BJ (cell line): Measurements from ENCODE around the gene RAB22A. TPM values are rescaled to one million over a fixed set of nuclear protein-coding genes. Genes with fewer than 3 reads are reported as not detected.

Experiments
- CTCF ChIA-PET: fragments of 350-600 bp; formaldehyde crosslinking; extraction: SDS; loops from one replicate; lab custom pipeline; 2021; ENCODE audit warnings: antibody characterized with exemption, inconsistent platforms; lab: Yijun Ruan, JAX
- POLR2A ChIA-PET: fragments of 300-600 bp; sonication (Branson Sonifier 250); formaldehyde crosslinking; extraction: SDS; loops from one replicate; lab custom pipeline; 2021; ENCODE audit warnings: antibody characterized with exemption; lab: Charles Lee
- DNase-seq: peaks from one replicate; pipeline ENCODE4 v3.0.0-alpha.2; 2011; ENCODE audit warnings: low read depth
- H3K27me3 ChIP-seq: 2 replicates; pipeline ENCODE4 v1.6.0; 2011; ENCODE audit warnings: low read length; ENCODE audit not compliant: control insufficient read depth, insufficient read depth
- H3K36me3 ChIP-seq: 2 replicates; pipeline ENCODE4 v1.5.1; 2011; ENCODE audit warnings: low read length; ENCODE audit not compliant: control insufficient read depth, insufficient read depth
- H3K4me3 ChIP-seq: 2 replicates; pipeline ENCODE4 v1.5.1; 2011; ENCODE audit warnings: low read depth, mild to moderate bottlenecking, control low read depth, low read length
- CTCF ChIP-seq: IDR thresholded peaks from 2 replicates; pipeline ENCODE4 v1.5.1; 2011; ENCODE audit warnings: low read depth, mild to moderate bottlenecking, control low read depth, inconsistent platforms, low read length, moderate library complexity; ENCODE audit not compliant: insufficient read depth
- polyA plus RNA-seq: library from polyadenylated mRNA; depleted of rRNA; stranded (reverse); fragments of >200 nt; gene quantifications from 2 replicates; pipeline ENCODE4 v1.2.3, GENCODE V29; 2011

Gene RAB22A
- polyA plus RNA-seq, 1 experiment: 7.8 TPM

DNA sequence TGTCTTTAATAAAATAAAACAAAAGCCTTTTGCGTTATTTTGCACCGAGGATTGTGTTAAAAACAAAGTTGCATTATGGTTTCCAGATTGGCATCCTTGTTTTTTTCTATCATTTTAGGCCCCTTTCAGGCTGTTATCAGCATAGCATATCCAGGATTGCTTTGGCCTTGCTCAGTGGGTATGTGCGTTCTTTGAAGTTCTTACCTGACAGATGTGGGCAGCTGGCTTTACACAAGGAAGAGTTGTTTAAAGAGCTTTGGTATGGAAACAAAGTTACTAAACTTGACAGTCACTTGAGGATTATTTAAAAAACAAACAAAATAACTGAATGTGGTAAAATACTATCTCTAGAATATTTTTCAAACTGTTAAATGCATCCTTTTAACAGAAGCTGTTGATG lies 86.1 kb downstream of the RAB22A start:
- POLR2A ChIA-PET: no interaction called here
- Histone ChIP-seq H3K4me3 (no peak overlapping the region), H3K36me3 (peaks cover 1% of the 10 kb centered on the region; the same call in 1 of the 2 replicates), H3K27me3 (no peaks in the 10 kb centered on the region)
- no peak for TF ChIP-seq CTCF
- CTCF ChIA-PET: interaction anchor here (1.1 kb wide), 1 partner anchor 34 kb away, joined by 4 read pairs; no protein-coding TSS in a partner anchor
- no peak for DNase-seq

GRCh38 chr20:58397429-58397828 lies 87.9 kb downstream of the RAB22A start:
- TF ChIP-seq CTCF: no peak
- Histone ChIP-seq H3K4me3 (no peak overlapping the region), H3K36me3 (peaks cover 1% of the 10 kb centered on the region), H3K27me3 (no peaks in the 10 kb centered on the region)
- DNase-seq: no peak
- ChIA-PET POLR2A (interaction anchor here (0.7 kb wide), 1 partner anchor 55 kb away, joined by 5 read pairs; no protein-coding TSS in a partner anchor), CTCF (no interaction called here)

GRCh38 chr20:58398254-58398653 lies 88.7 kb downstream of the RAB22A start:
- peaks cover 1% of the 10 kb centered on the region for H3K36me3 ChIP-seq
- H3K27me3 ChIP-seq: no peaks in the 10 kb centered on the region
- no peak for TF ChIP-seq CTCF
- no peak for DNase-seq
- H3K4me3 ChIP-seq: no peak overlapping the region
- POLR2A ChIA-PET: no interaction called here
- CTCF ChIA-PET: no interaction called here

DNA sequence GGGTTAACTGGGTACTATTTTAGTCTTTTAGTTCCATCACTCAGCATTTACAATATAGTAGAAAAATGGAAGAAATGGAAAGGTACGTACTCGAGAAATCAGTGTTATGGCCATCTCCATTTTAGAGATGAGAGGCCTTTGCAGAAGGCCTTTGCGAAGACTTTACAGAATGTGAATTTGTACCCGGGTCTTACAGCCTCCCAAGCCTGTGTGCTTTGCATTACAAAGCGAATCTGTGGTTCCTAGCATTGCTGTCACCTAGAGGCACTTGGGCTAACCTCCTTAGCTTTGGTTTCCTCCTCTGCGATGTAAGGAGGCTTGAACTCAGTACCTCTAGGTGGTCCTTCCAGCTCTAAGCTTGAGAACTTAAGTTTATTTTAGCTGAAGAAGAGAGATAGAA lies 90.4 kb downstream of the RAB22A start:
- DNase-seq: no peak
- H3K27me3 ChIP-seq: no peaks in the 10 kb centered on the region
- TF ChIP-seq CTCF: no peak
- H3K36me3 ChIP-seq: peaks cover 3% of the 10 kb centered on the region
- H3K4me3 ChIP-seq: no peak overlapping the region
- ChIA-PET CTCF (no interaction called here), POLR2A (no interaction called here)

- TF ChIP-seq CTCF: no peak
- CTCF ChIA-PET: no interaction called here
- Histone ChIP-seq H3K27me3 (no peaks in the 10 kb centered on the region), H3K4me3 (no peak overlapping the region), H3K36me3 (peaks cover 3% of the 10 kb centered on the region)
- DNase-seq: no peak
- POLR2A ChIA-PET: no interaction called here
These were observed 91.6 kb downstream of the RAB22A start for GRCh38 chr20:58401162-58401561.
